ENCODE data around the gene NNMT.

DNA sequence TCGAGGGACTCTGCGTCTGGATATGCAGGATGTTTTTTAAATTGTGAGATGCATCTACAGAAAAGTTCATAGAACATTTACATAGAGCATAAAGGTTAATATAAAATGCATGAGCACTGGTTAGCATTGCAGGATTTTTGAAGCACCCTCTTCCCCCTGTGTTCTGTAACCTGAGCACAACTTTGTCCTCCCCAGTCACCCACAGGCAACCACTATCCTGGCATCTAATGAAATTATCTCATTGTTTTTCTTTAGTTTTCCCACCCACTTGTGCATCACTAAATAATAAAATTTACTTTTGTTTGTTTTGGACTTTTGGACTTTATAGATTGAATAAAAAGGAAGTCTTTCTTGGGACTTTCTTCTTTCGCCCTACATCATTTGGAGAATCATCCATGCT is 10.0 kb upstream of the NNMT start:
- no peak for TF ChIP-seq TCF7L2 (IDR thresholded peaks at IDR 0.05; ENCODE audit: low read depth, low read length)
- TF ChIP-seq, protein P1, sequence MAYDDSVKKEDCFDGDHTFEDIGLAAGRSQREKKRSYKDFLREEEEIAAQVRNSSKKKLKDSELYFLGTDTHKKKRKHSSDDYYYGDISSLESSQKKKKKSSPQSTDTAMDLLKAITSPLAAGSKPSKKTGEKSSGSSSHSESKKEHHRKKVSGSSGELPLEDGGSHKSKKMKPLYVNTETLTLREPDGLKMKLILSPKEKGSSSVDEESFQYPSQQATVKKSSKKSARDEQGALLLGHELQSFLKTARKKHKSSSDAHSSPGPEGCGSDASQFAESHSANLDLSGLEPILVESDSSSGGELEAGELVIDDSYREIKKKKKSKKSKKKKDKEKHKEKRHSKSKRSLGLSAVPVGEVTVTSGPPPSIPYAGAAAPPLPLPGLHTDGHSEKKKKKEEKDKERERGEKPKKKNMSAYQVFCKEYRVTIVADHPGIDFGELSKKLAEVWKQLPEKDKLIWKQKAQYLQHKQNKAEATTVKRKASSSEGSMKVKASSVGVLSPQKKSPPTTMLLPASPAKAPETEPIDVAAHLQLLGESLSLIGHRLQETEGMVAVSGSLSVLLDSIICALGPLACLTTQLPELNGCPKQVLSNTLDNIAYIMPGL (CRISPR knock-in tag; IDR thresholded peaks at IDR 0.05): no peak
- TF ChIP-seq POLR2A (conservative IDR thresholded peaks at IDR 0.05): no peak
- TF ChIP-seq, protein P2, sequence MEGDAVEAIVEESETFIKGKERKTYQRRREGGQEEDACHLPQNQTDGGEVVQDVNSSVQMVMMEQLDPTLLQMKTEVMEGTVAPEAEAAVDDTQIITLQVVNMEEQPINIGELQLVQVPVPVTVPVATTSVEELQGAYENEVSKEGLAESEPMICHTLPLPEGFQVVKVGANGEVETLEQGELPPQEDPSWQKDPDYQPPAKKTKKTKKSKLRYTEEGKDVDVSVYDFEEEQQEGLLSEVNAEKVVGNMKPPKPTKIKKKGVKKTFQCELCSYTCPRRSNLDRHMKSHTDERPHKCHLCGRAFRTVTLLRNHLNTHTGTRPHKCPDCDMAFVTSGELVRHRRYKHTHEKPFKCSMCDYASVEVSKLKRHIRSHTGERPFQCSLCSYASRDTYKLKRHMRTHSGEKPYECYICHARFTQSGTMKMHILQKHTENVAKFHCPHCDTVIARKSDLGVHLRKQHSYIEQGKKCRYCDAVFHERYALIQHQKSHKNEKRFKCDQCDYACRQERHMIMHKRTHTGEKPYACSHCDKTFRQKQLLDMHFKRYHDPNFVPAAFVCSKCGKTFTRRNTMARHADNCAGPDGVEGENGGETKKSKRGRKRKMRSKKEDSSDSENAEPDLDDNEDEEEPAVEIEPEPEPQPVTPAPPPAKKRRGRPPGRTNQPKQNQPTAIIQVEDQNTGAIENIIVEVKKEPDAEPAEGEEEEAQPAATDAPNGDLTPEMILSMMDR (IDR thresholded peaks at IDR 0.05 in 2 of 3, conservative IDR thresholded peaks at IDR 0.05 in 1 of 3; ENCODE audit: insufficient read depth in 2 of 3, low read depth in 1 of 3, low read length in 3 of 3): no peak
- TF ChIP-seq, protein P3, sequence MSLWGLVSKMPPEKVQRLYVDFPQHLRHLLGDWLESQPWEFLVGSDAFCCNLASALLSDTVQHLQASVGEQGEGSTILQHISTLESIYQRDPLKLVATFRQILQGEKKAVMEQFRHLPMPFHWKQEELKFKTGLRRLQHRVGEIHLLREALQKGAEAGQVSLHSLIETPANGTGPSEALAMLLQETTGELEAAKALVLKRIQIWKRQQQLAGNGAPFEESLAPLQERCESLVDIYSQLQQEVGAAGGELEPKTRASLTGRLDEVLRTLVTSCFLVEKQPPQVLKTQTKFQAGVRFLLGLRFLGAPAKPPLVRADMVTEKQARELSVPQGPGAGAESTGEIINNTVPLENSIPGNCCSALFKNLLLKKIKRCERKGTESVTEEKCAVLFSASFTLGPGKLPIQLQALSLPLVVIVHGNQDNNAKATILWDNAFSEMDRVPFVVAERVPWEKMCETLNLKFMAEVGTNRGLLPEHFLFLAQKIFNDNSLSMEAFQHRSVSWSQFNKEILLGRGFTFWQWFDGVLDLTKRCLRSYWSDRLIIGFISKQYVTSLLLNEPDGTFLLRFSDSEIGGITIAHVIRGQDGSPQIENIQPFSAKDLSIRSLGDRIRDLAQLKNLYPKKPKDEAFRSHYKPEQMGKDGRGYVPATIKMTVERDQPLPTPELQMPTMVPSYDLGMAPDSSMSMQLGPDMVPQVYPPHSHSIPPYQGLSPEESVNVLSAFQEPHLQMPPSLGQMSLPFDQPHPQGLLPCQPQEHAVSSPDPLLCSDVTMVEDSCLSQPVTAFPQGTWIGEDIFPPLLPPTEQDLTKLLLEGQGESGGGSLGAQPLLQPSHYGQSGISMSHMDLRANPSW (CRISPR knock-in tag; IDR thresholded peaks at IDR 0.05): no peak
- TF ChIP-seq SIN3A (IDR thresholded peaks at IDR 0.05; ENCODE audit: borderline replicate concordance in 2 of 2, control insufficient read depth in 1 of 2, low read depth in 2 of 2, low read length in 2 of 2): no peak
- TF ChIP-seq RAD21 (CRISPR knock-in tag; conservative IDR thresholded peaks at IDR 0.05 in 1 of 2, IDR thresholded peaks at IDR 0.05 in 1 of 2): no peak
- TF ChIP-seq EZH2 (IDR thresholded peaks at IDR 0.05; ENCODE audit: borderline replicate concordance, low read depth, low read length): no peak
- TF ChIP-seq CEBPB (tag; IDR thresholded peaks at IDR 0.05): no peak
- TF ChIP-seq RBM25 (IDR thresholded peaks at IDR 0.05; ENCODE audit: low read depth, low read length, severe bottlenecking): no peak
- TF ChIP-seq TBP (optimal IDR thresholded peaks at IDR 0.05; ENCODE audit: low read depth, low read length): no peak

All from K562 (cell line).